HG03135 (cell line): ENCODE data around the gene DBNL.

Experiments used
- ATAC-seq: cut with Tn5 transposase; IDR thresholded peaks from one replicate; pipeline ENCODE4 v1.9.1; 2021; ENCODE audit warnings: mild to moderate bottlenecking, moderate library complexity; ENCODE audit not compliant: unreplicated experiment

Gene DBNL

DNA sequence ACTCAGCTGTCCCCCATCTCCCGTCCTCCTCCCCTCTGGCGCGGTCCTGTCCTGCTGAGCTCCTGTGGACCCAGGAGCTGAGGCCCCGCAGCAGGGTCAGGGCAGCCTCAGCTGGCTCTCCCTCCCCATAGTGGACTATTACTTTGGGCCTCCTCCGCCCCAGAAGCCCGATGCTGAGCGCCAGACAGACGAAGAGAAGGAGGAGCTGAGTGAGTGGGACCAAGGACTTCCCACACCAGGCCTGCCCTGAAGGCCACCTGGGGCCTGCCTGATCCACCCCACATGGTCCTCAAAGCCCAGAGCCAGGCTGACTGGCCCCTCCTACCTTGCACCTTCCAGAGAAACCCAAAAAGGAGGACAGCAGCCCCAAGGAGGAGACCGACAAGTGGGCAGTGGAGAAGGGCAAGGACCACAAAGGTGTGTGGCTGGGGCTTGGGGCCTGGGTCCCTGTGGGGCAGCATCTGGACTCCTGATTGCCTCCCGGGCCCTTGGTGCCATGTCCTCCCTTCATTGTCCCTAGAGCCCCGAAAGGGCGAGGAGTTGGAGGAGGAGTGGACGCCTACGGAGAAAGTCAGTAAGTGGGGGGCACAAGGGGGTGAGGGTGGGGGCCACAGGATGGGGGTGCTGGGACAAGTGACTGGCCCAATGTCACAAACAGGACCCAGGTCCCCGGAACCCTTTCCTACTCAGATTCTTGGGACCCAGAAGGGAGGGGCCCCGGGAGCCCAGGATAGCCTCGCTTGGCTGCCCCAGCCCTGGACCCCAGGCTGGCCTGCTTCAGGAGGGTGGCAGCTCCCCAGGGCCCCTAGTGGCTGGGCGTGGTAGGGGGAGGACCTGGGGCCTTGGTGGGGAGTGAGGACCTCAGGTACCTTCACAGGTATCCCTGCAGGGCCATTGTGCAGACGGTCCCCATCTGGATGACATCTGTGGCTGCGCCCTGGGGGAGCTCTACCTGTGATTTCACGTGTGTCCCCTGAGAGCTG, 64.6 kb downstream of the DBNL start:
- ATAC-seq: no peak

- no peak for ATAC-seq
Measured at GRCh38 chr7:44109991-44110390, 65.5 kb downstream of the DBNL start.

- ATAC-seq: no peak
Measured at GRCh38 chr7:44110719-44111635, 66.5 kb downstream of the DBNL start.
